Measurements from ENCODE around the gene RET.

RET gene

DNA sequence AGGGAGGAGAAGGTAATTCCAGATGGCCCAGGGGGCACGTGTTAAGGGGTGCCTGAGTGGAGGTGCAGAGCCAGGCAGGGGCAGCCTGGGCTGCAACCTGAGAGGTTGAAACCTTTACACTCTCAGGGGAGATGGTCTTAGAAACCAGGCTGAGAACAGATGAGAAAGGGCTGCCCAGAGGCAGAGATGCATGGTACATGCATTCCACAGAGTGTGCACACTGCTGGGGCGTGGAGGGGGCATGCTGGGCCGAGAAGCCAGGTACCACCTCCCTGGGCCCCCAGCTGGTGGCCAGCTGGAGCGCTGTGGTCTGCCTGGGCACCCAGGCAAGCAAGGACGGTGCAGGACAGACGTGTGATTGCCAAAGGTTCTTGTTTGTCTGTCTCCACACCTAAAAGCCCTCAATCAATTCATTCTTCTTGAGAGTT is 47.2 kb downstream of the RET start:
- H3K4me3 ChIP-seq (ENCODE audit: low read depth, low read length), result no peak overlapping the region

DNA sequence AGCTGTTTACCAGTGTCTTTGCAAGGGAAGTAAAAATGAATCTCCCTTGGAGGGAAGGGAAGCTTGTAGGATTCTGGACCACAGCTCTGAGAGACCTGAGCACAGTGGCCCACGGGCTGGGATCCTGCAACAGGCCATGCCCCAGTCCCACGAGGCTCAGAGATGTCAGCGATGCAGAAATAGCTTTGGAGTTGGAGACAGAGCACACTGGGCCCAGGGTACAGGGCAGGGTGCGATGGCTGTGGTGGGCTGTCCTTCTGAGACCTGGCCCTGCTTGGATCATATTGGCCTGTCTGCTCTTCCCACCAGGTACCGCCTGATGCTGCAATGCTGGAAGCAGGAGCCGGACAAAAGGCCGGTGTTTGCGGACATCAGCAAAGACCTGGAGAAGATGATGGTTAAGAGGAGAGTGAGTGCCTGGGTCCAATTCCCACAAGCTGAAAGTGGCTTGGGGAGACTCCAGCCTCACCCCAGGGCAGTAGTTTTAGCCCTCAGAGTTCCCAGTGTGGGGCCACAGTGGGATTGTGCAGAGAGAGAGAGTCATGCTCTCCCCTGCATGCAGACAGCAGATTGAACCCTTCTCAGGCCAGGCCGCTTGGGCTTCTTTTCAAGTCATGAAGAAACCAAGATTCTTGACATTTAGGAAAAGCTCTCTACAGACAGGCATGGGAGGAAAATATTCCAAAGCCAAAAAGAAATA is 47.9 kb downstream of the RET start:
- H3K4me3 ChIP-seq (ENCODE audit: low read depth, low read length), result no peak overlapping the region
- no peak for TF ChIP-seq CTCF (IDR thresholded peaks at IDR 0.05; ENCODE audit: low read depth, low read length, missing control alignments)
- no peak for DNase-seq (ENCODE audit: low read depth)

More for the DNA sequence above, 47.2 kb downstream of the RET start:
- no peak for TF ChIP-seq CTCF (IDR thresholded peaks at IDR 0.05; ENCODE audit: low read depth, low read length, missing control alignments)
- DNase-seq (ENCODE audit: low read depth), result no peak

GRCh38 chr10:43125274-43125845 is 48.5 kb downstream of the RET start:
- no peak overlapping the region for H3K4me3 ChIP-seq (ENCODE audit: low read depth, low read length)
- no peak for TF ChIP-seq CTCF (IDR thresholded peaks at IDR 0.05; ENCODE audit: low read depth, low read length, missing control alignments)
- no peak for DNase-seq (ENCODE audit: low read depth)

- no peak for DNase-seq (ENCODE audit: low read depth)
- no peak for TF ChIP-seq CTCF (IDR thresholded peaks at IDR 0.05; ENCODE audit: low read depth, low read length, missing control alignments)
- no peak overlapping the region for H3K4me3 ChIP-seq (ENCODE audit: low read depth, low read length)
Measured at GRCh38 chr10:43125881-43126731, 49.2 kb downstream of the RET start.

DNA sequence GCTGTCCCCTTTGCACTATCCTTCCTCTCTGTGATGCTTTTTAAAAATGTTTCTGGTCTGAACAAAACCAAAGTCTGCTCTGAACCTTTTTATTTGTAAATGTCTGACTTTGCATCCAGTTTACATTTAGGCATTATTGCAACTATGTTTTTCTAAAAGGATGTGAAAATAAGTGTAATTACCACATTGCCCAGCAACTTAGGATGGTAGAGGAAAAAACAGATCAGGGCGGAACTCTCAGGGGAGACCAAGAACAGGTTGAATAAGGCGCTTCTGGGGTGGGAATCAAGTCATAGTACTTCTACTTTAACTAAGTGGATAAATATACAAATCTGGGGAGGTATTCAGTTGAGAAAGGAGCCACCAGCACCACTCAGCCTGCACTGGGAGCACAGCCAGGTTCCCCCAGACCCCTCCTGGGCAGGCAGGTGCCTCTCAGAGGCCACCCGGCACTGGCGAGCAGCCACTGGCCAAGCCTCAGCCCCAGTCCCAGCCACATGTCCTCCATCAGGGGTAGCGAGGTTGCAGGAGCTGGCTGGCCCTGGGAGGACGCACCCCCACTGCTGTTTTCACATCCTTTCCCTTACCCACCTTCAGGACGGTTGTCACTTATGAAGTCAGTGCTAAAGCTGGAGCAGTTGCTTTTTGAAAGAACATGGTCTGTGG is 50.0 kb downstream of the RET start:
- no peak for DNase-seq (ENCODE audit: low read depth)
- H3K4me3 ChIP-seq (ENCODE audit: low read depth, low read length), result peak overlapping the region; percentile 24; the same call in 1 of the 2 replicates
- TF ChIP-seq CTCF (IDR thresholded peaks at IDR 0.05; ENCODE audit: low read depth, low read length, missing control alignments), result no peak

DNA sequence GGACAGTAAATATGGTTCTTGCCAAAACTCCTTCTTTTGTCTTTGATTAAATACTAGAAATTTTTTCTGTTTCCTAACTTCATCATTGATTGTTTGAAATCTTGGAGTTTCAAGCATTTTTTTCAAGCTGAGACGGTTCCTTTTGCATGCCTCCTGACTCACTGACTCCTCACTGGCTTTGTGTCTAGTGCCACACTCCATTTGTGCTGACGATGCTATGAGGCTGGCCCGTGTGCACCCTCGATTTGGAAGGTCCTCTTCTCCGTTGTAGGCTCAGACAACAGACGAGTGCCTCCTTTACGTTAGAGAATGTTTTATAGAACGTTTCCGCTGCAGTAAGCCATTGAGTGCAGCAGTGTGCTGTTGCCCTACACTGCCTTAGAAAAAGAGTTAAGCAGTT is 50.6 kb downstream of the RET start:
- no peak for TF ChIP-seq CTCF (IDR thresholded peaks at IDR 0.05; ENCODE audit: low read depth, low read length, missing control alignments)
- no peak for DNase-seq (ENCODE audit: low read depth)
- H3K4me3 ChIP-seq (ENCODE audit: low read depth, low read length), result no peak overlapping the region

Data from GM12864 (cell line).